ENCODE measurements around the gene UNC93A. TPM values are rescaled to one million over a fixed set of nuclear protein-coding genes. Genes with fewer than 3 reads are reported as not detected.
"Not testable (repeated sequence)": the region's sequence is repeated elsewhere in the genome, so short reads cannot be mapped to it uniquely, and the experiment has no call there.

Gene UNC93A
- total RNA-seq, 1 donor from 2014 or later: not detected

DNA sequence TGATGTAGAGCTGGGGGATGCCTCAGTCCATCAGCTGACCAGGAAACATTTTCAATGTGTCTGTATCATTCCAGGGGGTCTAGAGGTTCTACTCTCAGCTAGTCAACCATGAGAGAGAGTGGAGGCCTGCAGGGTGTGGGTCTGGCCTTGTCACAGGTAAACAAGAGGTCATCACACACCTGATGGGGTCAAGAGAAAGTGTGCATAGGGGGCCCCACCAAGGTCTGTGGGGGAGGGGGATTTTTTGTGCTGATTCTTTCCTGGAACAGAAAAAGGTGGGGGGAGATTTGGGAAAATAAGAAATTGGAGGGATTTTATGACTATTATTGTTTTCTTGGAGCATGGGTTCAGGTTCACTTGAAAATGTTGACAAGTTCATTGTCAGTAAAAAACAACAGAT lies 8.9 kb upstream of the UNC93A start:
- Histone ChIP-seq H3K4me1 (ENCODE audit: control insufficient read depth in 3 of 3, insufficient read depth in 3 of 3, low read length in 3 of 3) (no peaks in the 10 kb centered on the region), H3K27ac (ENCODE audit: low read depth, low read length) (no peak overlapping the region), H3K9ac (ENCODE audit: low read depth in 1 of 3, low read length in 3 of 3) (no peak overlapping the region), H3K9me3 (ENCODE audit: control insufficient read depth in 3 of 3, low read length in 3 of 3) (no peaks in the 10 kb centered on the region), H3K4me3 (ENCODE audit: low read length in 3 of 3) (no peak overlapping the region), H3K36me3 (ENCODE audit: control insufficient read depth in 3 of 3, insufficient read depth in 3 of 3, low read length in 3 of 3) (no peaks in the 10 kb centered on the region), H3K27me3 (ENCODE audit: control insufficient read depth in 3 of 3, insufficient read depth in 3 of 3, low read length in 3 of 3) (peaks cover 6 to 16% (median 7%) of the 10 kb centered on the region in 3 donors)

DNA sequence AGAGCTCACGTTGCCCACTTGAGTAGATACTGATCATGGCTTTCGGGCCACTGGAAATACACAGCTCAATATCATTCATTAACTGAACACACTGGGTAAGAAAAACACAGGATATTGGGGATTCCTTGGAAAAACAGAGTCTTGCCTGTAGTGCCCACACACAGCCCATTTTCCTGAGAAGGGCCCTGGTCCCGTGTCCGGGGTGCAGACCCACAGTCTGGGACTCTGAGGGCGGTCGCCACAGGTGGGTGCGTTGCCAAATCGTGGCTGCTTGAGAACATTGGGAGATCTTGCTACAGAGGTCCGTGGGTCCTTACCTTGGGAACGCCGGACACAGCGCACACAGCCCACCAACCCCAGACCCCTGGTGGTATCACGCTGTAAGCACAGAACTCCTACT lies 6.5 kb upstream of the UNC93A start:
- H3K9me3 ChIP-seq (ENCODE audit: control insufficient read depth in 3 of 3, low read length in 3 of 3); H3K27ac ChIP-seq (ENCODE audit: low read depth, low read length); H3K4me1 ChIP-seq (ENCODE audit: control insufficient read depth in 3 of 3, insufficient read depth in 3 of 3, low read length in 3 of 3); H3K27me3 ChIP-seq (ENCODE audit: control insufficient read depth in 3 of 3, insufficient read depth in 3 of 3, low read length in 3 of 3); H3K4me3 ChIP-seq (ENCODE audit: low read length in 3 of 3); H3K36me3 ChIP-seq (ENCODE audit: control insufficient read depth in 3 of 3, insufficient read depth in 3 of 3, low read length in 3 of 3); H3K9ac ChIP-seq (ENCODE audit: low read depth in 1 of 3, low read length in 3 of 3): not testable (repeated sequence)

DNA sequence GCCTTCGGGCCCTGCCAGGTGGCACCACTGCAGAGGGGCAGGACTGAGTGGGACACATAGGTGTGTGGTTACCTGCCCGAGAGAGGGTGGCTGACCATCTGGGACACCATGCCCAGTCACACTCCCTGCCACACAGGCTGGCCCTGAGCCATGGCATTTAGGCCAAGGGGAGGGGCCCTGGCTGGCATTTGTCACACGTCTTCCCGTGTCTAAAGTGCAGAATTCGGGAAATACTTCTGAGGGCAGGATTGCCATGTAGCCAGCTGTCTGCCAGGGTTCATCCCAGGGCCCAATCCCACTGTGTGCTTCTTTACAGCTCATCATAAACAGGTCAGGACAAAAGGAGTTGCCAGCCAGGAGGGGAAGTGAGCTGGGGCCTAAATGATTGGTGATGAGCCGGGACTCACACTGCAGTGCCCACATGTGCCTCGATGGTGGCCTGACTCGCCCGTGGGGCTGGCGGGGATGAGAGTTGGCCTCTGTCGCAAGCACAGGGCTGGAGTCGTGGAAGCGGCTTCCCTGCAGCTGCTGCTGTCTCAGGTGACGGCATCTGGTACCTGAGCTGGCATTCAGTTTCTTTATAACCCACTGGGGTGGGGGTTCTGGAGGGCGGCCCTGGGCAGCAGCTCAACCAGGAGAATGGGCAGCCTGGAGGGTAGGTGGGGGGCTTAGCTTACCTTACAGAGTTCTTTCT lies 5.9 kb upstream of the UNC93A start:
- Histone ChIP-seq H3K36me3 (ENCODE audit: control insufficient read depth in 3 of 3, insufficient read depth in 3 of 3, low read length in 3 of 3) (no peaks in the 10 kb centered on the region), H3K4me3 (ENCODE audit: low read length in 3 of 3) (no peak overlapping the region), H3K9me3 (ENCODE audit: control insufficient read depth in 3 of 3, low read length in 3 of 3) (no peaks in the 10 kb centered on the region), H3K9ac (ENCODE audit: low read depth in 1 of 3, low read length in 3 of 3) (no peak overlapping the region), H3K27me3 (ENCODE audit: control insufficient read depth in 3 of 3, insufficient read depth in 3 of 3, low read length in 3 of 3) (peaks cover 0 to 9% (median 3%) of the 10 kb centered on the region in 3 donors), H3K4me1 (ENCODE audit: control insufficient read depth in 3 of 3, insufficient read depth in 3 of 3, low read length in 3 of 3) (no peaks in the 10 kb centered on the region), H3K27ac (ENCODE audit: low read depth, low read length) (no peak overlapping the region)

DNA sequence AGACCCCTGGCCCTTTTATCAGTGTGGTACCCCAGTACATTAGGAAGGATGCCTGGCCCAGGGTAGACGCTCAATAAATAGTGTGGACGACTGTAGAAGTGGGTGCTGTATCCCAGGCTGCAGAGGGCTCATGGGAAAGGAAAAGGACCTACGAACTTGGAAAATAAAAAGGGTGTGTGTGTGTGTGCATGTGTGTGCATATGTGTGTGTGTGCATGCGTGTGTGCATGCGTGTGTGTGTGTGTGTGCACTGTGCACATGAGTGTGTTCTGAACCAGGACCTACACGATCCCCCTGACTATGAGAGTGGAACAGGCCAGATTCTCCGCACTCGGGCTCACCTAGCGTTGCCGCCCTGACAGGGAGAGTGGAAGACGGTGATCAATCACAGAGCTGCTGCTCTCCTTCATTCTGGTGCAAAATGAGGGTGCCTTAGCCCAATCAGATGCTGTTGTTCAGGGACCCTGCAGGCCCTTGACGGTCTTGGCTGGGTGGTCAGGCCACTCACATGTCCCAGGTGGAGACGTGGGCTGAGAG lies 3.5 kb upstream of the UNC93A start:
- peaks cover 0 to 3% (median 0%) of the 10 kb centered on the region in 3 donors for H3K27me3 ChIP-seq (ENCODE audit: control insufficient read depth in 3 of 3, insufficient read depth in 3 of 3, low read length in 3 of 3)
- H3K27ac ChIP-seq (ENCODE audit: low read depth, low read length): no peak overlapping the region
- H3K36me3 ChIP-seq (ENCODE audit: control insufficient read depth in 3 of 3, insufficient read depth in 3 of 3, low read length in 3 of 3): no peaks in the 10 kb centered on the region
- H3K9ac ChIP-seq (ENCODE audit: low read depth in 1 of 3, low read length in 3 of 3): no peak overlapping the region
- H3K4me3 ChIP-seq (ENCODE audit: low read length in 3 of 3): no peak overlapping the region
- H3K4me1 ChIP-seq (ENCODE audit: control insufficient read depth in 3 of 3, insufficient read depth in 3 of 3, low read length in 3 of 3): no peaks in the 10 kb centered on the region
- no peaks in the 10 kb centered on the region for H3K9me3 ChIP-seq (ENCODE audit: control insufficient read depth in 3 of 3, low read length in 3 of 3)

DNA sequence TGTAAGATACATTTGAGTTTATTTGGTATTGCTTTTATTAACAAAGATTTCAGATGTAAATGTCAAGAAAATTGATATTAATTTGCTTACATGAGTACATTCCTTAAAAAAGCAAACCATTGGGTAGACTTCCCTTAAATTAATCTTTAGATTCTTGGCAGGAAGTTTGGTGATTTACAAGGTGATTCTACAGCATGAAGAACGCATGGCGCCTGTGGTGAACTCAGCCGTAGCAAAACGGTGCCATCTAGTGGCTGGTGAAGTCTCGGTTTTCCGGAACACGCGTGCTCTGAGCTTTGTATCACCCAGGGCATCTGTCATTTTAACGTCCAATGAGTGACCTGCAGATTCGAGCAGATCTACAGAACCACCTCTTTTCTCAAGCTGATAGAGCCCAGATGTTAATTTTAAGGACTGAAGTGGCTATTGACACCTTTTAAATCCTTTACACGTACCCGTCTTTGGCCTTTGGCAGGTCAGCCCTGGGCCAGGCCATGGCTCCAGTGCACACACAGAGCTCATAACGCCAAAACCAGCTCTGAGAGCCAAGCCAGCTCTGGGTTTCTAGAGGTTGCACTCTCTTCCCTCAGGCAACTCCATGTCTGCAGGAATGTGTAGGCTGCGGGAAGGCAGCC lies 2.4 kb upstream of the UNC93A start:
- H3K27me3 ChIP-seq (ENCODE audit: control insufficient read depth in 3 of 3, insufficient read depth in 3 of 3, low read length in 3 of 3): peaks cover 0 to 10% (median 0%) of the 10 kb centered on the region in 3 donors

DNA sequence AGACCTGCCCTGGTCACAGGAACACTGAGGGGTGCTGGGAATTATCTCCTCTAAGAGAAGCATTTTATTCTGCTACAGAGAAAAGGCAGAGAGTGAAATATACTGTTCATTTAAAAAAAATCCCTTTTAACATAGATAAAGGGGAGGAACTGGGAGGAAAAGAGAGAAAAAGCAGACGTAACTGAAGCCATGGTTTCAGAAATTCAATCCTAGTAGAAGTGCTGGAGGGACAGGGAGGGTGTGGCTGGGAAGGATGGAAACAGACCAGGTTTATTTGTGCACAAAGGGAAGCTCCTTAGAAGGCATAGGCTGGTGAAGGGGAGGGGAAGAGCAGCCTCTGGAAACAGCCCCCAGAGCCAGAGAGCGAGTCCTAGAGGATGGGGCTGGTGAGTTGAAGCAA lies 1.8 kb upstream of the UNC93A start:
- H3K4me1 ChIP-seq (ENCODE audit: control insufficient read depth in 3 of 3, insufficient read depth in 3 of 3, low read length in 3 of 3); H3K9me3 ChIP-seq (ENCODE audit: control insufficient read depth in 3 of 3, low read length in 3 of 3); H3K9ac ChIP-seq (ENCODE audit: low read depth in 1 of 3, low read length in 3 of 3); H3K36me3 ChIP-seq (ENCODE audit: control insufficient read depth in 3 of 3, insufficient read depth in 3 of 3, low read length in 3 of 3); H3K4me3 ChIP-seq (ENCODE audit: low read length in 3 of 3); H3K27ac ChIP-seq (ENCODE audit: low read depth, low read length): not testable (repeated sequence)
- H3K27me3 ChIP-seq (ENCODE audit: control insufficient read depth in 3 of 3, insufficient read depth in 3 of 3, low read length in 3 of 3): peaks cover 0 to 13% (median 0%) of the 10 kb centered on the region in 3 donors

More for the DNA sequence above, 2.4 kb upstream of the UNC93A start:
- not testable (repeated sequence) for H3K4me1 ChIP-seq (ENCODE audit: control insufficient read depth in 3 of 3, insufficient read depth in 3 of 3, low read length in 3 of 3); H3K27ac ChIP-seq (ENCODE audit: low read depth, low read length); H3K9me3 ChIP-seq (ENCODE audit: control insufficient read depth in 3 of 3, low read length in 3 of 3); H3K36me3 ChIP-seq (ENCODE audit: control insufficient read depth in 3 of 3, insufficient read depth in 3 of 3, low read length in 3 of 3); H3K4me3 ChIP-seq (ENCODE audit: low read length in 3 of 3); H3K9ac ChIP-seq (ENCODE audit: low read depth in 1 of 3, low read length in 3 of 3)

DNA sequence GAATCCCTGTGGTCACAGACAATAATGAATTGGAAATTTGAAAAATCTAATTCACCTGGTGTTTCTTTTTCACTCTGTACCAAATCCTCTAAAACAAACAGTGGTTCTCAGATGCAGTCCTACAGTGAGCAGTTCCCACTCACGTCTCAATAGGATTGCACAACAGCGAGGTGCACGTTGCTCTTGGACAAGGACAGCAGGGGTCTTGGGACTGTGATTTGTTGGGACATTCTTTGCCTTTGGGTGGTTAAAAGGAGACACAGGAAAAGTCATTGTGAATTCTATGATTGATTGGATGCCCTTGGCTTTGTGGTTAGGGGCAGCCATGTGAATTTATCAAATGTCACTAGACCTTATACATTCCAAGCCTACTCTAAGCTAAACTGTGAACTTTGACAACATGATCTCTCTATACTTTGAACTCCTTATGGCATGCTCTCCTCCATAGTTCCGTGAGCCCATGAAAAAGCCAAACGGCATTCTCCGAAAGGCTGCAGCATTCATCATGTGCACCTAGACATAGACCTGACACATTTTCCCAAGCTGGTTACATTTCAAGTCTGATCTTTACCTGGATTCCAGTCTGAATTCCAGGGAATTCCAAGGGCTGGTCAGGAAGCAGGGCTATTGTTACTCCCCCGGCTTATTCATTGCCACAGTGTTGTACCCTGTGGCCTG lies 647 bp downstream of the UNC93A start:
- no peak overlapping the region for H3K9ac ChIP-seq (ENCODE audit: low read depth in 1 of 3, low read length in 3 of 3)
- H3K9me3 ChIP-seq (ENCODE audit: control insufficient read depth in 3 of 3, low read length in 3 of 3): no peaks in the 10 kb centered on the region
- no peak overlapping the region for H3K4me3 ChIP-seq (ENCODE audit: low read length in 3 of 3)
- no peaks in the 10 kb centered on the region for H3K4me1 ChIP-seq (ENCODE audit: control insufficient read depth in 3 of 3, insufficient read depth in 3 of 3, low read length in 3 of 3)
- peaks cover 0 to 17% (median 8%) of the 10 kb centered on the region in 3 donors for H3K27me3 ChIP-seq (ENCODE audit: control insufficient read depth in 3 of 3, insufficient read depth in 3 of 3, low read length in 3 of 3)
- no peak overlapping the region for H3K27ac ChIP-seq (ENCODE audit: low read depth, low read length)
- no peaks in the 10 kb centered on the region for H3K36me3 ChIP-seq (ENCODE audit: control insufficient read depth in 3 of 3, insufficient read depth in 3 of 3, low read length in 3 of 3)

DNA sequence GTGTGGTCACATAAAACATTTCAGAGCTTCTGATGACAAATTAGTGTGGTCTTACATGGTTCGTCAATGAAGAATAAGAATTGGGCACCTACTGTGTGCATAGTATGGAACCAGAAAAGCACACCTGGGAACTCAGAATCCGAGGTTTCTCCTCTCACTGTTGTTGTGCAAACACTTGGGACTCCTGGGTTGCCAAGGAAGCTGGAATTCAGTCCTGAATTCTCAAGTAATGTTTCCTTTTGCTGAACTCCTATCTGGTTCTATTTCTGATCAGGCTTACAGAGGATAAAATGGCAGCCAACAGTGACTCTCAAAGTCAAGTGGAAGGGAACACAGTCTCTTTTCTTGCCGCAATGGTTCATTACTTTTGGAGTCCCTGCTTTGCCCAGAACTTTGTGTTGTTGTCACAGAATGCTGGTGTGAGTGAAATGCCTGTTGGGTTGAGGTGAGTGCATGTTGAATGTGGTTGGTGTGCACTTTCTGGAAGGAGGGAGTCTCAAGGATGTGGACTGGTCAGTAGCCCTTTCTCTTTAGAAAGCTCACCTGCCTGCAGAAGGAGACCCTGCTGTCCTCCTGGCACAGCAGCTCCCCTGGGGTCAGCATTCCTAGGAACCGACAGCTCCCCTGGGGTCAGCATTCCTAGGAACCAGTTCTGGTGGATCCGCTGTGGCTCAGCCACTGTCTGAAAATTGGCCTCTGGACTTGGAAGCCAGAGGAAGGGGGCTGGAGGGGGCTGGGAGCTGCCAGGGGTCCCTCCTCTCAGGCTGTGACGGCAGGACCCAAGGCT lies 1.4 kb downstream of the UNC93A start:
- Histone ChIP-seq H3K9ac (ENCODE audit: low read depth in 1 of 3, low read length in 3 of 3) (no peak overlapping the region), H3K27ac (ENCODE audit: low read depth, low read length) (no peak overlapping the region), H3K4me3 (ENCODE audit: low read length in 3 of 3) (no peak overlapping the region), H3K36me3 (ENCODE audit: control insufficient read depth in 3 of 3, insufficient read depth in 3 of 3, low read length in 3 of 3) (no peaks in the 10 kb centered on the region), H3K27me3 (ENCODE audit: control insufficient read depth in 3 of 3, insufficient read depth in 3 of 3, low read length in 3 of 3) (peaks cover 0 to 17% (median 8%) of the 10 kb centered on the region in 3 donors), H3K4me1 (ENCODE audit: control insufficient read depth in 3 of 3, insufficient read depth in 3 of 3, low read length in 3 of 3) (no peaks in the 10 kb centered on the region), H3K9me3 (ENCODE audit: control insufficient read depth in 3 of 3, low read length in 3 of 3) (no peaks in the 10 kb centered on the region)

DNA sequence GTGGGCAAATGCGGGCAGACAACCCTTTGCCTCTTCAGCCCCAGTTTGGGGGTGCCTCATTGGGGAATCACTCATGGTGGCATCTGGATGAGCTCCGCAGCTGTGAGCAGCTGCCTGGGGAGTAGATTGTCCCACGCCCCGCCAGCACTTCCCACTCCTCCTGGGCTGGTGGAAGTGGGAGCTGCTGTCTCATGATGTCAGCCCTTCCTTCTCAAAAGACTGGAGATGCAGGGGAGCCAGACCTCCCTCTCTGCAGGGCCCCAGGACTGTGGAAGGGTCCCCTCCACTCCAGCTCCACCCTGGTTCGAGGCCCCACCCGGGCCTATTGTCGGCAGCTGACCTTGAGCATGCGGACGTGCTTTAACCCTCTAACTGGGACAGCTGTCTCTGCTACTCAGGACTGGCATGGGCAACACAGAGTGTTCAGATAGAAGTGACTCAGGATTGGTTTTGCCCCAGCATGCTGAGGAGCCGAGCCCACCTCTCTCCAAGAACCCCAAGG lies 2.0 kb downstream of the UNC93A start:
- H3K27me3 ChIP-seq (ENCODE audit: control insufficient read depth in 3 of 3, insufficient read depth in 3 of 3, low read length in 3 of 3): peaks cover 4 to 22% (median 8%) of the 10 kb centered on the region in 3 donors
- H3K9me3 ChIP-seq (ENCODE audit: control insufficient read depth in 3 of 3, low read length in 3 of 3): no peaks in the 10 kb centered on the region
- H3K36me3 ChIP-seq (ENCODE audit: control insufficient read depth in 3 of 3, insufficient read depth in 3 of 3, low read length in 3 of 3): no peaks in the 10 kb centered on the region
- H3K4me1 ChIP-seq (ENCODE audit: control insufficient read depth in 3 of 3, insufficient read depth in 3 of 3, low read length in 3 of 3): no peaks in the 10 kb centered on the region
- no peak overlapping the region for H3K9ac ChIP-seq (ENCODE audit: low read depth in 1 of 3, low read length in 3 of 3)
- H3K27ac ChIP-seq (ENCODE audit: low read depth, low read length): no peak overlapping the region
- no peak overlapping the region for H3K4me3 ChIP-seq (ENCODE audit: low read length in 3 of 3)

Measured in skeletal muscle tissue (tissue), 4 donors.